Ramos (cell line): ENCODE measurements around the gene OR8B8.
"Not testable (repeated sequence)": the region's sequence is repeated elsewhere in the genome, so short reads cannot be mapped to it uniquely, and the experiment has no call there.

ENCODE experiments used
- in situ Hi-C: fragments of 300-500 bp; cut with MboI; formaldehyde crosslinking; loops from one replicate; pipeline ENCODE4 v1.14.3; 2022; ENCODE audit warnings: low sequenced_read_pairs; ENCODE audit not compliant: unreplicated experiment

Gene OR8B8

GRCh38 chr11:124445646-124446150 is at the start of gene OR8B8:
TSS of gene OR8B8 (minus strand) at chr11:124445696. CDS start at chr11:124441085, 4,611 bp downstream.
- in situ Hi-C loops = no loop called here

GRCh38 chr11:124493016-124493655 is 47.6 kb upstream of the OR8B8 start:
- in situ Hi-C loops = no loop called here

- in situ Hi-C loops = no loop called here
Measured at GRCh38 chr11:124483422-124483821, 37.9 kb upstream of the OR8B8 start.

GRCh38 chr11:124482362-124483147 is 37.1 kb upstream of the OR8B8 start:
- in situ Hi-C loops = no loop called here

GRCh38 chr11:124481365-124482323 is 36.1 kb upstream of the OR8B8 start:
- in situ Hi-C loops = no loop called here

- in situ Hi-C loops = no loop called here
Measured at GRCh38 chr11:124479561-124479960, 34.1 kb upstream of the OR8B8 start.

GRCh38 chr11:124475265-124475664 is 29.8 kb upstream of the OR8B8 start:
- in situ Hi-C loops = no loop called here

GRCh38 chr11:124474779-124475178 is 29.3 kb upstream of the OR8B8 start:
- in situ Hi-C loops = no loop called here

GRCh38 chr11:124474079-124474478 is 28.6 kb upstream of the OR8B8 start:
- in situ Hi-C loops = no loop called here

GRCh38 chr11:124473476-124473875 is 28.0 kb upstream of the OR8B8 start:
- in situ Hi-C loops = no loop called here

- in situ Hi-C loops = no loop called here
Measured at GRCh38 chr11:124470561-124471227, 25.2 kb upstream of the OR8B8 start.

GRCh38 chr11:124467381-124467927 is 22.0 kb upstream of the OR8B8 start:
- in situ Hi-C loops = no loop called here

GRCh38 chr11:124465368-124465767 is 19.9 kb upstream of the OR8B8 start:
- in situ Hi-C loops = no loop called here

GRCh38 chr11:124463990-124464389 is 18.5 kb upstream of the OR8B8 start:
- in situ Hi-C loops = no loop called here

- in situ Hi-C loops = no loop called here
Measured at GRCh38 chr11:124463324-124463723, 17.8 kb upstream of the OR8B8 start.

GRCh38 chr11:124460459-124460858 is 15.0 kb upstream of the OR8B8 start:
- in situ Hi-C loops = no loop called here

GRCh38 chr11:124459379-124459778 is 13.9 kb upstream of the OR8B8 start:
- in situ Hi-C loops = not testable (repeated sequence)

GRCh38 chr11:124454552-124454951 is 9.1 kb upstream of the OR8B8 start:
- in situ Hi-C loops = no loop called here

- in situ Hi-C loops = no loop called here
Measured at GRCh38 chr11:124446916-124447315, 1.4 kb upstream of the OR8B8 start.

- in situ Hi-C loops = no loop called here
Measured at GRCh38 chr11:124442847-124443246, 2.6 kb downstream of the OR8B8 start.
